Camera-type eye (tissue), 1 donor: ENCODE data around the gene TGFB1I1. TPM values are rescaled to one million over a fixed set of nuclear protein-coding genes. Genes with fewer than 3 reads are reported as not detected.

Experiments used
- total RNA-seq: library from RNA; depleted of rRNA; stranded (reverse); fragments of >200 nt; gene quantifications from one replicate; pipeline ENCODE4 v1.2.3, GENCODE V29; 2014

Gene TGFB1I1
- total RNA-seq, result 26.6 TPM

DNA sequence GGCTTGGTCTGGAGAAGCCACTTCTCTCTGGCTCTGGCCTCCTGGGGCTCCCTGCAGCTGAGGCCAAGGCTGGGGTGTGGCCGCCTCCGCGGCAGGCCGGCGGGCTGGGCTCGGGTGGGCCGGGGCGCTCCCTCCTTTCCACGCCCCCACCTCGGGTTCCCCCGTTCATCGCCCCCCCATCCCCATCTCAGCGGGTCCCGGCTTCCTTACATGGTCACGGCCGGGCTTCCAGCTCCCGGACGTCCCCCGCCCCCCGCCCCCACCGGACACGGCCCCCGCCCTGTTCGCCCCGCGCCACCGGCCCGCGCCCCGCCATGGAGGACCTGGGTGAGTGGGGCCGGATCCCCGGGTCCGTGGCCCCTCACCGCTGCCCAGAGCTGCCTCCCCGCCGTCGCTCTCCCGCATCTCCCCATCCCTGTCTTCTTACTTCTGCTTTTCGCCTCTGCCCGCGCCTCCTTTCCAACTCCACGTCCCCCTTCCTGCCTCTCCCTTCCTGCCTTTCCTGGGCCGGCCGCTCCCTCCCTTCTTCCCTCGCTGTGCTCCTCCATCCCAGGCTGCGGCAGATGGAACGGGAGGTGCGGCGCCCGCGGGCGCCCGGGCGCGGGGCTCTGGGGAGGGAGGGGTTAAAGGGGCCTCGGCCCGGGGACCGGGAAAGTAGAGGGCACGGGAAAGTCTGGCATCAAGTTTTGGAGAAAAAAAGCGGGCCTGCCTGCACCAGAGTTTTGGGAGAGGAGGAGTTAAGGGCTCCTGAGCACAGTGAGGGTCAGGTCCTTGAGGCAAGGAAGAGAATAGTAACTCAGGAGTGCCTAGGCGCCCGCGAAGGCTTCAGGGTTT, at the start of gene TGFB1I1:
Gene TGFB1I1 (plus strand): TSS at position 278 of the 834 bp plus-strand sequence. CDS start 37 bp downstream, at position 315.

GRCh38 chr16:31428279-31428597, 43.7 kb upstream of the TGFB1I1 start, which contains the start of gene COX6A2:
TSS of gene COX6A2 (minus strand) at chr16:31428360. CDS start at chr16:31428325, 35 bp downstream.

GRCh38 chr16:31458844-31459686, 12.9 kb upstream of the TGFB1I1 start, which contains the start of gene ARMC5:
TSS of gene ARMC5 (plus strand) at chr16:31459501. CDS start at chr16:31459525, 24 bp downstream.

GRCh38 chr16:31483081-31483480, 11.1 kb downstream of the TGFB1I1 start, which contains the start of gene SLC5A2:
TSS of gene SLC5A2 (plus strand) at chr16:31483123. CDS start at chr16:31483137, 14 bp downstream.

GRCh38 chr16:31507929-31508705, 36.2 kb downstream of the TGFB1I1 start, which contains the start of gene RUSF1:
TSS of gene RUSF1 (minus strand) at chr16:31508391. CDS start at chr16:31508373, 18 bp downstream.

Other genes starting within 250 kb of the TGFB1I1 start
- gene ITGAM, start 212.2 kb upstream of the TGFB1I1 start, total RNA-seq, result 3.6 TPM
- gene ITGAX, start 117.0 kb upstream of the TGFB1I1 start, total RNA-seq, result 1.8 TPM
- gene ITGAD, start 78.8 kb upstream of the TGFB1I1 start, total RNA-seq, result not detected
- 4.1 TPM for gene COX6A2, start 43.8 kb upstream of the TGFB1I1 start, total RNA-seq
- gene ZNF843, start 29.4 kb upstream of the TGFB1I1 start, total RNA-seq, result 1.8 TPM
- gene ARMC5, start 12.7 kb upstream of the TGFB1I1 start, total RNA-seq, result 13.1 TPM
- gene SLC5A2, start 11.0 kb downstream of the TGFB1I1 start, total RNA-seq, result 1.0 TPM
- 93.2 TPM for gene RUSF1, start 36.2 kb downstream of the TGFB1I1 start, total RNA-seq
- gene AHSP, start 55.7 kb downstream of the TGFB1I1 start, total RNA-seq, result 21.1 TPM